ENCODE measurements around the gene KATNA1.
A peak's percentile ranks its signal among the peaks of the same experiment; 100 is the strongest.

KATNA1 gene

GRCh38 chr6:149614337-149614736 lies 34.2 kb downstream of the KATNA1 start:
- TF ChIP-seq, protein P1, sequence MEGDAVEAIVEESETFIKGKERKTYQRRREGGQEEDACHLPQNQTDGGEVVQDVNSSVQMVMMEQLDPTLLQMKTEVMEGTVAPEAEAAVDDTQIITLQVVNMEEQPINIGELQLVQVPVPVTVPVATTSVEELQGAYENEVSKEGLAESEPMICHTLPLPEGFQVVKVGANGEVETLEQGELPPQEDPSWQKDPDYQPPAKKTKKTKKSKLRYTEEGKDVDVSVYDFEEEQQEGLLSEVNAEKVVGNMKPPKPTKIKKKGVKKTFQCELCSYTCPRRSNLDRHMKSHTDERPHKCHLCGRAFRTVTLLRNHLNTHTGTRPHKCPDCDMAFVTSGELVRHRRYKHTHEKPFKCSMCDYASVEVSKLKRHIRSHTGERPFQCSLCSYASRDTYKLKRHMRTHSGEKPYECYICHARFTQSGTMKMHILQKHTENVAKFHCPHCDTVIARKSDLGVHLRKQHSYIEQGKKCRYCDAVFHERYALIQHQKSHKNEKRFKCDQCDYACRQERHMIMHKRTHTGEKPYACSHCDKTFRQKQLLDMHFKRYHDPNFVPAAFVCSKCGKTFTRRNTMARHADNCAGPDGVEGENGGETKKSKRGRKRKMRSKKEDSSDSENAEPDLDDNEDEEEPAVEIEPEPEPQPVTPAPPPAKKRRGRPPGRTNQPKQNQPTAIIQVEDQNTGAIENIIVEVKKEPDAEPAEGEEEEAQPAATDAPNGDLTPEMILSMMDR (conservative IDR thresholded peaks at IDR 0.05; ENCODE audit: low read depth, low read length): no peak
- peak; percentile 1 for DNase-seq (ENCODE audit: low read depth)
- H3K4me3 ChIP-seq (ENCODE audit: low read length): no peak overlapping the region

- DNase-seq (ENCODE audit: low read depth): no peak
- no peak overlapping the region for H3K4me3 ChIP-seq (ENCODE audit: low read length)
- TF ChIP-seq, protein P1 (conservative IDR thresholded peaks at IDR 0.05; ENCODE audit: low read depth, low read length): no peak
These were observed 40.0 kb downstream of the KATNA1 start for GRCh38 chr6:149608381-149608982.

DNA sequence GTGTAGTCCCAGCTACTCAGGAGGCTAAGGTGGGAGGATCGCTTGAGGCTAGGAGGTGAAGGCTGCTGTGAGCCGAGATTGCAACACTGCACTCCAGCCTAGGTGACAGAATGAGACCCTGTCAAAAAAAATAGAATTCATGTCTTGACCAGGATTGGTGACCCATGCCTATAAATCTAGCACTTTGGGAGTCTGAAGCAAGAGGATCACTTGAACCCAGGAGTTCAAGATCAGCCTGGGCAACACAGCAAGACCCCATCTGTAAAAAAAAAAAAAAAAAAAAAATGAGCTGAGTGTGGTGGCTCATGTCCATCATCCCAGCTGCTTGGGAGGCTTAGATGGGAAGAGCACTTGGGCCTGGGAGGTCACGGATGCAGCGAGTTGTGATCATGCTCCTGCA lies 48.0 kb downstream of the KATNA1 start:
- TF ChIP-seq, protein P1 (conservative IDR thresholded peaks at IDR 0.05; ENCODE audit: low read depth, low read length): no peak
- DNase-seq (ENCODE audit: low read depth): no peak
- no peak overlapping the region for H3K4me3 ChIP-seq (ENCODE audit: low read length)

GRCh38 chr6:149593408-149593807 lies 55.1 kb downstream of the KATNA1 start:
- DNase-seq (ENCODE audit: low read depth): no peak
- no peak overlapping the region for H3K4me3 ChIP-seq (ENCODE audit: low read length)
- TF ChIP-seq, protein P1 (conservative IDR thresholded peaks at IDR 0.05; ENCODE audit: low read depth, low read length): no peak

- no peak for DNase-seq (ENCODE audit: low read depth)
- TF ChIP-seq, protein P1 (conservative IDR thresholded peaks at IDR 0.05; ENCODE audit: low read depth, low read length): no peak
- no peak overlapping the region for H3K4me3 ChIP-seq (ENCODE audit: low read length)
These were observed 55.5 kb downstream of the KATNA1 start for GRCh38 chr6:149592983-149593382.

DNA sequence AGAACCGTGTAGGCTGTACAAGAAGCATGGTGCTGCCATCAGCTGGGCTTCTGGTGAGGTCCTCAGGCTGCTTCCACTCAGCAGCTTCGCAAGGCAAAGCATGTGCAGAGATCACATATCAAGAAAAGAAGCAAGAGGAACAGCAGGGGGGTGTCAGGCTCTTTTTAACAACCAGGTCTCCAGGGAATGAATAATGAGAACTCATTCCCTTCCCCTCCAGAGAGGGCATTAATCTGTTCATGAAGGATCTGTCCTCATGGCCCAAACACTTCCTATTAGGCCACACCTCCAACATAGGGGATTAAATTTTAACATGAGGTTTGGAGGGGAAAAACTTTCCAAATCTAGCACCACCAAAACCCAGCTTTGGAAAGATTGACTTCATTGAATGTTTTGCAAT lies 62.4 kb downstream of the KATNA1 start:
- TF ChIP-seq, protein P1 (conservative IDR thresholded peaks at IDR 0.05; ENCODE audit: low read depth, low read length): no peak
- no peak for DNase-seq (ENCODE audit: low read depth)
- no peak overlapping the region for H3K4me3 ChIP-seq (ENCODE audit: low read length)

- DNase-seq (ENCODE audit: low read depth): no peak
- TF ChIP-seq, protein P1 (conservative IDR thresholded peaks at IDR 0.05; ENCODE audit: low read depth, low read length): no peak
These were observed 67.2 kb downstream of the KATNA1 start for GRCh38 chr6:149581349-149581748.

More at GRCh38 chr6:149581349-149581748, 67.2 kb downstream of the KATNA1 start:
- no peak overlapping the region for H3K4me3 ChIP-seq (ENCODE audit: low read length)

Data from retinal pigment epithelial cell (primary cell).